Astrocyte of the hippocampus (primary cell): Measurements from ENCODE around the gene MYO1H.
"Not testable (repeated sequence)": the region's sequence is repeated elsewhere in the genome, so short reads cannot be mapped to it uniquely, and the experiment has no call there.

Source experiments
- DNase-seq: peaks from one replicate; pipeline ENCODE4 v3.0.0; 2011; ENCODE audit warnings: low read depth, low spot score

The MYO1H gene, protein sequence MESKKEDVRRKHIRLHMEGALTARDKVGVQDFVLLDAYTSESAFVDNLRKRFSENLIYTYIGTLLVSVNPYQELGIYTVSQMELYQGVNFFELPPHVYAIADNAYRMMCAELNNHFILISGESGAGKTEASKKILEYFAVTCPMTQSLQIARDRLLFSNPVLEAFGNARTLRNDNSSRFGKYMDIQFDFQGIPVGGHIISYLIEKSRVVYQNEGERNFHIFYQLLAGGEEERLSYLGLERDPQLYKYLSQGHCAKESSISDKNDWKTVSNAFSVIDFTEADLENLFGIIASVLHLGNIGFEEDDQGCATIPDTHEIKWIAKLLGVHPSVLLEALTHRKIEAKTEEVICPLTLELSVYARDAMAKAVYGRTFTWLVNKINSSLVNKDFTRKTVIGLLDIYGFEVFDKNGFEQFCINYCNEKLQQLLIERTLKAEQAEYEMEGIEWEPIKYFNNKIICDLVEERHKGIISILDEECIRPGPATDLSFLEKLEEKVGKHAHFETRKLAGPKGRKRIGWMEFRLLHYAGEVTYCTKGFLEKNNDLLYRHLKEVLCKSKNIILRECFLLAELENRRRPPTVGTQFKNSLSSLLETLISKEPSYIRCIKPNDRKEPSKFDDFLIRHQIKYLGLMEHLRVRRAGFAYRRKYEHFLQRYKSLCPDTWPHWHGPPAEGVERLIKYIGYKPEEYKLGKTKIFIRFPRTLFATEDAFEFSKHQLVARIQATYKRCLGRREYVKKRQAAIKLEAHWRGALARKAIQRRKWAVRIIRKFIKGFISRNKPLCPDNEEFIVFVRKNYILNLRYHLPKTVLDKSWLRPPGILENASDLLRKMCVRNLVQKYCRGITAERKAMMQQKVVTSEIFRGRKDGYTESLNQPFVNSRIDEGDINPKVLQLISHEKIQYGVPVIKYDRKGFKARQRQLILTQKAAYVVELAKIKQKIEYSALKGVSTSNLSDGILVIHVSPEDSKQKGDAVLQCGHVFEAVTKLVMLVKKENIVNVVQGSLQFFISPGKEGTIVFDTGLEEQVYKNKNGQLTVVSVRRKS

DNA sequence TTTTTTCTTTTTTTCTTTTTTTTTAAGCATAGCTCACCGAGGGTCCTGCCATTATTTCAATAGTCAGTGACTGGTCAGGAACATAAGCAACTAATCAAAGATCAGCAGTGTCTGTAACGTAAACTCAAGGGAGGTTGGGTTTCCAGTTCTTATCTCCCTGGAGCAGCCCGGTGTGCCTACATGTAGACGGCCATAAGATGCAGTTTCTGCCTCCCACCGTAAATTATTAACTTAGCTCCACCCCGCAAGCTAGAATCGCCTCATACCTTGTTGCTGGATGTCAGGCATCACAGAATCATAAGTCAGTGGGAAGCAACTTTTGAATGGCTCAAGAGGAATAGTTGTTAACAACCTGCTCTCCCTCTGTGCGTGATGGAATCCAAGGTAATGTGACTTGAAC is at the start of gene MYO1H:
TSS of gene MYO1H (plus strand) at position 312 of the 400 bp plus-strand sequence. CDS start at position 373, 61 bp downstream.
- DNase-seq = no peak

DNA sequence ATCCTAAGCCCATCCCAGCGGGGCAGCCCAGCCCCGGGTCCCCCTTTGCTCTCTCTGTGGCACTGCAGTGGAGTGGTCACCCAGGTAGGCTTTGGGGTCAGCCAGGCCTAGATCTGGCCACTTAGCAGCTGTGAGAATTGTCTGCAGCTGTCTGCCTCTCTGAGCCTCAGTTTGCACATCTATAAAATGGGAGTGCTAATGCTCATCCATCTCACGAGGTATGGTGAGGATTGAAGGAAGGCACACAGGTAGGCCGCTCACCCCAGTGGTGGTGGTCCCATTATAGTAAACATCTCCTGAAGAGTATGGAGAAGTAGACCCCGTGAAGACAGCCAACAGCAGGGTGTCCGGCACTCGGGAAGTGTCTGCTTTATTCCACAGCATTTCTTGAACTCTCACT is 47.9 kb upstream of the MYO1H start:
- DNase-seq = no peak

DNA sequence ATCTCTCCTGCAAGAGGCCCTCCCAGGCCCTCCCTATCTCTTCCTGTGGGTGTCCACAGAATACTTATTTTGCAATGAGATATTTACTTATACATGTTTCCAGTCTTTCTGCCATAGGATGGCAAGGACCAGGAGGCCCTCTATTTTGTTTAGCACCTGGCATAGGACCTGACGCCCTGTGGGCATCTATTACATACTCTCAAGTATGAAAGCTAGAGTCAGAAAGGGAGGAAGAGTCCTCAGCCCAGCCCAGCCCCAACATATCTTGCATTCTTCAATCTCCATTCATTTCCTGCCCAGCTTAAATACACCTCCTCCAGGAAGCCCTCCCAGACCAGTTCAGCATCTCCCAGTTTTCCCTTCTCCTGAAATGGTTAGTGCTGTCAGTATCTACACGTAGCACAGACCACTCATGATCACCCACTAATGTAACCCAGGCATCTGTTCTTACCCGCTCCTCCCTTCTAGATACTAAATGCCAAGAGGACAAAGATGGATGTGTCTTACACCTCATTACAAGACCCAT is 46.0 kb upstream of the MYO1H start:
- DNase-seq = no peak

DNA sequence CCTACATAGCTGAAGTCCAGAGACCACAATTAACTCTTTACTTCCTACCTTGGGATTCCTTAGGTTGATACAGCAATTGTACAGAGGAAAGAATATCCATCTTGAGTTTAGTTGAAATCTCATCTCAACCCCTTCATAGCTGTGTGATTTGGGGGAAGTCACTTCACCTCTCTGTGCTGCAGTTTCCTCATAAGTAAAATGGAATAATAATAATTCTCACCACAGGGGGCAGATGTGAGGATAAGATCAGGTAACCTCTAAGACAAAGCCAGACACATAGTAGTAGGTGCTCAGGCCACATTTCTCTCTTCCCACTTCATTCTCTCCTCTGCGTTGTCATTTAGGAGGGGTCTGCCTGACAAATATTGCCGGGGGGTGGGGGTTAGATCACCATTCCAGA is 45.3 kb upstream of the MYO1H start:
- DNase-seq = no peak

DNA sequence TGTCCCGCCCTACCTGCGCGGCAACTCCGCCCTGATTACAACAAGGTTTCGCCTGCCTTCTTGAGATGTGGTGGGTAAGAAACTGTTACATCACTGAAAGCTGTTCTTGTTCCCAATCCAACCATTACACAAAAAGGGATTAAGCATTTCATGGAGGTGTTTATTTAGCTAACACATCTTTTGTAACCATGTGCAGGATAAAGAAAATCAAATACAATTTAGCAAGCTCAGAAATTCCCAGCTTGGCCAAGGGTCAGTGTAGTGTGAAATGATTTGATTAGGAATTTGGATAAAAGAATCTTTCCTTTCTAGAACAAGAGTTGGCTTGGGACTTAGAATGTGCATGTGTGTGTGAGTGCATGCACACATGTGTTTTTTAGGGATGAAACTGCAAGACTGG is 44.9 kb upstream of the MYO1H start:
- no peak for DNase-seq

DNA sequence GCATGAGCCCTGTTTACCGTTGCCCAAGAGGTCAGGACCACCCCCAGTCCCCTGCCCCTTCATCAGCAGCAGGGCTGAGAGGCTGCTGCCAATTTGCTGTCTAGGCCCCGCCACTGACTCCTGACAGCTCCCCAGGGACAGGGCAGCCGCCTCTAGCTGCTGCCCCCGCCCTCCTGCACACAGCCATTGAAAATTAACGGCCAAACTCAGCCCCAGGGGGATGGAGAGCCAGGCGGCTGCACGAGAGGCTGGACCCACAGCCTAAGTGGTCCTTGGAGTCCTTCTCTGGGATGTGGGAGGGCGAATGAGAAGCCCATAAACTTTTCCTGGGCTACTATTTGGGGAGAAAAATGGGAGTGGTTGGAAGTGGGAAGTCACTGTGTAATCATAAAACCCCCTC is 43.2 kb upstream of the MYO1H start:
- DNase-seq = no peak

DNA sequence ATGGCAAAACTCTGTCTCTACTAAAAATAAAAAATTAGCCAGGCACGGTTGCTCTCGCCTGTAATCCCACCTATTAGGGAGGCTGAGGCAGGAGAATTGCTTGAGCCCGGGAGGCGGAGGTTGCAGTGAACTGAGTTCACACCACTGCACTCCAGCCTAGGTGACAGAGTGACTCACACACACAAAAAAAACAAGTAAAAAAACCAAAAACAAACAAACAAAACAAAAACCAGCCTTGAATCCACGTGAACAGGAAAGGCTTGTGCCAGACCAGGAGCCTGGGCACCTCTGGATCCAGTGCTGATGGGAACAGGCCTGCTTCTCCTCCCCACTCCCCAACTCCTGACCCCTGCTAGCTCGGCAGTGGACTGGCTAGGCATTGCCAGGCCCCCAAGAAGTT is 42.2 kb upstream of the MYO1H start:
- DNase-seq = no peak

DNA sequence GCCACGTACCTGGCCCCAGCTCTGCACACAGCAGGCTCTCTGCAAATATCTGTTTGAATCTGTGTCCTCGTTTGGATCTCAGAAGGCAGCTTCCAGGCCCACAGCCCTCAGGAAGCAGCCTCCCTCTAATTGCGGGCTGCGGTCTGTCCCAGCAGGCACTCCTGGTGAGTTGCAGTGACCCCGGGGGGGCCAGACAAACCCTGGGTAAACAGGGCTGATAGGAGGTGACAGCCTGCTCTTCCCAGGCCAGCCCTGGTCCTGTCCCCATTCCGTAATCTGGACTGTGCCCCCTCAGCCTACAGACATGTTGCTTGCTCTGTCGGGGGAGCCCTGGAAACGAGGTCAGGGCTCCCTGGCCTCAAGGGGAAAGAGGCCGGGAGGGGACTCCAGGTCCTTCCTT is 40.6 kb upstream of the MYO1H start:
- DNase-seq = no peak

DNA sequence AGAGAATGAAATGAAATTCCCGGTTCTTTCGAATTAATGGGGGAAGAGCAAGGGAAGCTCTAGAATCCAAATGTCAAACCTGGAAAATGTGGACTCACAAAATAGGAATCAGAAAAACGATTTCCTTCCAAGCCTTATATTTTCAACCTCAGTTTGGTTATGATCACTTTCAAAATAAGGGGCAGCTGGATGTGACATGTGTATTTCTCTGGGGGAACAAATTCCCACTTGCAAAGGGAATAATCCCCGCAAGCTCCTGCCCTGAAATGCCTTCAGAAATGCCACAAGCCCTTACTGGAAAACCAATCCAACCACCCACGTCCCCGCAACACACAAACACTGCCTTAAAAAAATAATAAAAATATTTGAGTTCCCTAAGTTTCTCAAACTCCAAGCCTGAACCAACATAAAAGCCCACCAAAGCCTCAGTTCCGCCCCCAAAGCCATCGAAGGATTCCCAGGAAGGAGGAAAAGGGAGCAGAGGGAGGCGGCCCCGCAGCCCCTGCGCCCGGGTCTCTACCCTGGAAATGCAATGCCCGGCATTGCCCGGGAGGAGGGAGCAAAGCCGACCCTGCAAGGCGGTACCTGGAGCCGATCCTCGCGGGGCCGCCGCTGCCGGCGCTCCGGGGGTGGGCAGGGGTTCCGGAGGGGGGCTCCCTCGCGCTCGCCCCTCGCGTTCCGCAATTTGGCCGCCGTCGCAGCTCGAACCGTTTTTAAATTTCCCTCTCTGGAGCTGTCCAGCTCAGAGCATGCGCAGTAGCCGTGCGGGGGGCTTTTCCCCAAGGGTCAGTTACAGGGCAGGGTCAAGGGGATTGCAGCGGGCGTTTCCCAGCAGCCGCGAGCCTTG is 38.9 kb upstream of the MYO1H start, which contains the start of gene FOXN4:
TSS of gene FOXN4 (minus strand) at position 751 of the 847 bp plus-strand sequence. CDS start 963 bp downstream, outside the sequence.
- no peak for DNase-seq

DNA sequence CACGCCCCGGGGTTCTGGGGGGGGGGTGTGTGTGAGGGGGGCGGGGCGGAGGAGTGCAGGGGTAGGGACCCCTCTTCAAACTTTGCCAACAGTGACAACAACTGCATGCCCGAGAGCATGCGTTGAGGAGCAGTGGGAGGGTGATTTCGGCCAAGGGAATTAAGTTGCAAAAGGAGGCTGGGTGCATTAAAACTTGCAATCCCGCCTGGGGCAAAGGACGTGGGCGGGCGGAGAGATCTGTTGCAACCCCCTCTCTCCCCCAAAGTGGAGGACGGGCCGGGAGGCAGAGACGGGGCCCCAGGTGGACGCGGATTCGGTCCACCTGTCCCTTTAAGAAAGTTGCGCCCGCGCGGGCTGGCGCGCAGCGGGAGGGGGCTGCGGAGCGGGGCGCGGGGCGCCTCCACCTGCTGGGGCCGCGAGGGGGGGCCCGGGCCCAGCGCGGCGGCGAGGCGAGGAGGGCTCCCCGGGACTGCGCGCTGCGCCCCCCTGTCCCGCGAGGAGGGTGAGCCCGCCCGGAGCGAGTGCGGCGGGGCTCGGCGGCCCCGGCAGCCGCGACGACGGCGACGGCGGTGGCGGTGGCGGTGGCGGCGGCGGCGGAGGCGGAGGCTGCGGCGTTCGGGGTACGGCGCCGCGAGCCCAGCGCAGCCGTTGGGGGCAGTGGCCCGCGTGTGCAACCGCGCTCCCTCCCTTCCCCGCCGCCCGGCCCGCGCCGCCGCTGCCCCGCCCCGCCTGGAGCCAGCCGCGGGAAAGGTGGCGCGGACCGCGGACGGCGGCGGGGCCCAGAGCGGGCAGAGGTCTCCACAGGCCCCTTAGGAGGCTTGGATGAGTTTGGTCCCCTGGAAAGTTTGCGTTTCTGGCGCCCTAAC is 38.1 kb upstream of the MYO1H start:
- no peak for DNase-seq

DNA sequence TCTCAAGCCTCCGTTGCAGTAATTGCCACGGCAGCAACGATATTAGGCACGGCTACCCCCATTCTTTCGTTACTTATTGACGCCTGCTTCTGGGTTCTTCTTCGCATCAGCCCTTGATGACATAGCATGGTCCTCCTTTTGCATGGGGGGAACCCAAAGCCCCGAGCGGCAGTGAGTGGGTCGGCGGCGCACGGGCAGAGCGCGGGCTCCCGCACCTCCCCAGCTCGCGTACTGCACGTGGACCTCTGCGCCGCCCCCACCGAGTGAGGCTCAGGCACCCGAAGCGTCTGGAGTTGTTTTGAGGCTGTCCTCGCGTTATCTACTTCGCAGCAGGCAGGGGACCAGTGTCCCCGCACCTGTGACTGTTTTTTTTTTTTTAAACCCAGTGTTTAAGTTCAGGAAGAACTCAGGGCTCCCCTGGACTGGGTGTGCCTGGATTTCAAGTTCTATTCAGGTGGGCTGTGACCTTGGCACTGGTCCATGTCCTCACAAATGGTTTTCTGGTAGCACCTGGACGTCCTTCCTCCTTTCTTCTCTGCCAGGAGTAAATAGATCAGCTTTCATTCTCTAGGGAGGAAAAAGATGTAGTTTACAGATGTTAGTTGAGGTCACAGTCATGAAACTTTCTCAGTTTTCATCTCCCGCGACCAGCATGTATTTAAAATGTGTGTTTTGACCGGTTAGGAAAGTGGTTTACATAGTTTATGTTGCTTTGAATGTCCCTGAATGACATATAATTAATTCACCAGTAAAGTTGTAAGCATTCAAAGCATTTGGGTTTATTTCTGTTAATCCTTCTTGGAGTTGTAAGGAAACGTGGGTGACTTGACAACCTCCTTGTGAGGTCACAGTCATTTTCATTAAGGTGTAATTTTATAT is 37.2 kb upstream of the MYO1H start:
- no peak for DNase-seq

DNA sequence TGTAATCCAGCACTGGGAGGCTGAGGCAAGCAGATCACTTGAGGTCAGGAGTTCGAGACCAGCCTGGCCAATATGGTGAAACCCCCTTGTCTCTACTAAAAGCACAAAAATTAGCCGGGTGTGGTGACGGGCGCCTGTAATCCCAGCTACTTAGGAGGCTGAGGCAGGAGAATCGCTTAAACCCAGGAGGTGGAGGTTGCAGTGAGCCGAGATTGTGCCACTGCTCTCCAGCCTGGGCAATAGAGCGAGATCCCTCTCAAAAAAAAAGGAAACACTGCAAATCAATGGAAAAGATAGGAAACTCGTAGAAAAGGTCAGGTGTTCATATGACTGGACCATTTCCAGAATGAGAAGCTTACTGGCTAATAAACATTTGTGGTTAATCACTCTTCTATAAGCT is 26.4 kb upstream of the MYO1H start:
- DNase-seq = not testable (repeated sequence)

DNA sequence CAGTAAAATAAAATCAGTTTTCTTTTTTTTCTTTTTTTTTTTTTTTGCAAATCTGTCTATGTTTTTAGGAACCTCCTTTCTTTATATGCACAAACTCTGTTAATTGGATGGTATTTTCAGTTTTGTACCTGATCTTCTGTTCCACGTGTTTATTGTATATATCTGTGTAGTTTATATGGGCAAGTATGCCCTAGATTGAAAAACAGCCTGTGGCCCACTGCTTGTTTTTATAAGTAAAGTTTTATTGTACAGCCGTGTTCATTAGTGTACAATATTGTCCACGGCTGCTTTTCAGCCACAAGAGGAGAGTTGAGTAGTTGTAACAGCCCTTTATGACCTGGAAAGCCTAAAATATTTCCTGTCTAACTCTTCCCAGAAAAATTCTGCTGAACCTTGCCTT is 18.7 kb upstream of the MYO1H start:
- no peak for DNase-seq

DNA sequence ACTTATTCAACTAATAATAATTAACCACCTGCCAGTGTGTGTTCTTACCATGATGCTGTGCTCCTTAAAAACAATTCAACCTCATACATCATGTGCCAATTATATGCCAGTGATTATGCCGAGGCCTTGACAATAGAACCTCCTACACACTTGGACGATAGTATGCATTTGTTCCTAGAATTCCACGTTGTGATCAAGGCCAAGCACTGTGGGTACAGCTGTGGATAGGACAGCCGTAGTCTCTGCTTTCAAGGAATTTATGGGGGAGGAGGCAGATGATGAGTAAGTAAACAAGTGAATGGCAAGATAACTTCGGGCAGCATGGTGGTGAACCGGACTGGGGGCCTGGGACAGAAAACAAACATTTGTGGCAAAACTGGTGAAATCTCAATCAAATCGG is 18.0 kb upstream of the MYO1H start:
- DNase-seq = no peak

DNA sequence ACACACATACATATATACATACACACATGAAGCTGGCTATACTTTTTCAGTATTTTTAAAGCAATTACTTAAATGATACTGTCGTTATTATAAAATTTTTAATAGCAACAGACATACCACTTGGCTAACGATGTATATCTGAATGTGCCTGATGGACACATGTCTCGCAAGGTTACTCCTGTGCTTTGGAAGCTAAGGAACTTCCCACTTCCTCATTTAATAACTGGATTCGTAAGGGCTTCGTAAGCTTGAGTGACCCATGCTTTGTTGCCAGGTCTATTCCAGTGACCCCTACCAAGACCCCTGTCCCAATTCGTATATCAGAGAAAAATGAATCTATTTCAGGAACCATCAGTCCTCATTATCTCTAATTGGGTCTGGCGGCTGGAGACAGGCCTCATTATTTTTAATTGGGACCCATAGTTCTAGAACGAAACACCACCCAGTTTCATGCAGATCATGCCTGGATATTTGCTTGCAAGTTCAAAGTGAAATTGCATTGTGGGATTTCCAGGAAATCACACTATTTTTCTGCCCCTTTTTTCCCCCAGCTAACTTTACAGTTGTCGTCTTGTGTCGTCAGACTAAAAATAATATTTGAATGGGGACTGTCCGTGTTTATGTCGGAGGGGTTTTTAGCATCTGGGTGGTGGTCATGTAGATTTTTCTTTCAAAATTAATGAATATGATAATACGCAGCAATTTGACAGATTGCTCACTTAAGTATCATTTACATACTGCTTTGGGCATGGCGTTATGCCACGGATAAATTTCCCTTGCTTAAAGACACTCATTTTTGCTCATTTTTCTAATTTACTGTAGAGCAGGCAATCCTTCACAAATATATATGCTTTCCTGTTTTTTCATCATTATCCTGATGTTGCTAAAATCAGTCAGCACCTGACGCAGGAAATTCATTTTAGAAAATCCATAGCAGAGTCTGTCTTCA is 17.1 kb upstream of the MYO1H start:
- no peak for DNase-seq

DNA sequence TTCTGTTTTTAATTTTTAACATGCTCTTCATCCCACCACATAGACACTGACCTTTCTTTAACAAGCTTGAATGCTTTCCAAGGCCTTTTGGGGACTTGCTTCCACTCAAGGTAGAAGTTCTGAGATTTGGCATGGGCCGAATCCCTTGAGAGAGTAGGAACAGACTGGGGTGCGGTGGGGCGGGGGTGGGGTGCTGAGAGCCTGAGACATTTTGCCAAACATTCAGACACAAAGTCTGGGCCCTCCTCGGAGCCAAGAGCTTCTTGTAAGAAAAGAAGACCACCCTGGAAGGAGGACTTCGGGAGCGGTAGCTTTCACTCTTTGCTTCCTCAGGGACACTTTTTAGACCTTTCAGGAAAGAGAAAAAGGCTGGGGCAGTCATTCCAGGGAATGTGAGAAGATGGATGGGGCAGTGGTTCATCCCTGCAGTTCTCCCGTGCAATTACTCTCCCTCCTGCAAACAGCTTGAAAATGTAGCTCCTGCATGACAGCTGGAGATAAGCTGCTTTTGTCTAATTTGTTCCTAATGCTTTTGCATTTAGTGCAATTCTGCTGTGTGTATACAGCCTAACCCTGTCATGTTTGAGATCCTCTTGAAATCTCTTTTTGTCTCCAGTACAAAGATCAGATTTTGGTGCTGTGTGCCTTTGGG is 16.3 kb upstream of the MYO1H start:
- no peak for DNase-seq

DNA sequence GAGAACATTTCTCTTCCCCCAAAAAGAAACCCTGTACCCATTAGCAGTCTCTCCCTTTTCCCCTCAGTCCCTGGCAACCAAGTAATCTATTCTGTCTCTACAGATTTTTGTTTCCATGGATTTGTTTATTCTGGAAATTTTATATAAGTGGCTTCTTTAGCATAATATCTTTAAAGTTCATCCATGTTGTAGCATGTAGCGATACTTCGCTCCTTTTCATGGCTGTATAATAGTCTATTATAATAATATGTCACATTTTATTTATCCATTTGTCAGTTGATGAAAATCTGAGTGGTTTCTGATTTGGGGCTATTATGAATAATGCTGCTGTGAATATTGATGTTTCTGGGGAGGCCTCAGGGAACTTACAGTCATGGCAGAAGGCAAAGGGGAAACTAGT is 12.8 kb upstream of the MYO1H start:
- no peak for DNase-seq

DNA sequence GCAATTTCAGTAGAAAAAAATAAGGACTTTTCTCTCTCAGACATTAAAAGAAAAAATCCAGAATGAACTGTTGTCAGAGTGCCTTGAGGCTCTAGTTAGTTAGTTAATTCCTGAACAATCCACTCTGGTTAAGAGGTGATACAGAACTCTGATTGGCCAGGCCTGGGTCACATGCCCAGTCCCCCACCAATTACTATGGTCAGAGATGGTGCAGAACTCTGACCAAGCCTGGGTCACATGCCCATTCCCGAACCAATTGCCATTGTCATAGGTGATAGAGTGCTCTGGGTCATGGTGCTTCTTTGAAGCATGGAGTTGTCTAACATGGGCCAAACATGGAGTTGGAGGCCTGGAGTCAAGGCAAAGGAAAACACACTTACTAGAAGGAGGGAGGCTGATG is 11.1 kb upstream of the MYO1H start:
- DNase-seq = no peak
